ENCODE measurements around the gene CST6. TPM values are rescaled to one million over a fixed set of nuclear protein-coding genes. Genes with fewer than 3 reads are reported as not detected.

CST6 gene
- total and polyA plus RNA-seq, 2 of the 13 experiments (the other 11 are each of a cell fraction or from before 2014, with no cell fraction given) = not detected

- no peak for TF ChIP-seq ZNF839 (CRISPR knock-in tag; IDR thresholded peaks at IDR 0.05; ENCODE audit: borderline replicate concordance)
- peak; percentile 22; the same call in 1 of the 2 replicates for TF ChIP-seq EED (CRISPR knock-in tag; IDR thresholded peaks at IDR 0.05)
- no peak for TF ChIP-seq CCAR2 (optimal IDR thresholded peaks at IDR 0.05; ENCODE audit: low read depth, low read length)
- TF ChIP-seq ZNF776 (CRISPR knock-in tag; IDR thresholded peaks at IDR 0.05) = no peak; the same call in 1 of the 2 replicates
- TF ChIP-seq MIXL1 (CRISPR knock-in tag; IDR thresholded peaks at IDR 0.05) = no peak
- TF ChIP-seq ZNF589 (CRISPR knock-in tag; conservative IDR thresholded peaks at IDR 0.05) = peak; percentile 84; the same call in 1 of the 2 replicates
- TF ChIP-seq PHF5A (CRISPR knock-in tag; IDR thresholded peaks at IDR 0.05; ENCODE audit: low read depth, unreplicated experiment) = no peak
- TF ChIP-seq PCBP1 (IDR thresholded peaks at IDR 0.05; ENCODE audit: borderline replicate concordance, low read depth, low read length) = 0 out of 2 replicates have a peak, but pooled peaks have one; percentile 43
- TF ChIP-seq HHEX (CRISPR knock-in tag; IDR thresholded peaks at IDR 0.05) = no peak
- peak; percentile 26; the same call in 1 of the 2 replicates for TF ChIP-seq DMTF1 (CRISPR knock-in tag; IDR thresholded peaks at IDR 0.05)
- TF ChIP-seq MYNN (CRISPR knock-in tag; IDR thresholded peaks at IDR 0.05; ENCODE audit: low read depth) = no peak; the same call in 1 of the 2 replicates
- no peak for TF ChIP-seq GTF2F1 (IDR thresholded peaks at IDR 0.05; ENCODE audit: low read length)
- peak; percentile 14; the same call in 1 of the 2 replicates for TF ChIP-seq MIER2 (CRISPR knock-in tag; IDR thresholded peaks at IDR 0.05)
- TF ChIP-seq ZSCAN5A (CRISPR knock-in tag; IDR thresholded peaks at IDR 0.05; ENCODE audit: borderline replicate concordance) = 0 out of 2 replicates have a peak, but pooled peaks have one; percentile 42
- no peak for TF ChIP-seq ZNF232 (CRISPR knock-in tag; IDR thresholded peaks at IDR 0.05; ENCODE audit: borderline replicate concordance)
- TF ChIP-seq ZNF234 (CRISPR knock-in tag; conservative IDR thresholded peaks at IDR 0.05) = no peak
- no peak for TF ChIP-seq KLF15 (CRISPR knock-in tag; IDR thresholded peaks at IDR 0.05; ENCODE audit: borderline replicate concordance)
- TF ChIP-seq RFX1 (IDR thresholded peaks at IDR 0.05) = peak; percentile 55; the same call in 1 of the 2 replicates
- no peak for TF ChIP-seq ZFP36 (IDR thresholded peaks at IDR 0.05; ENCODE audit: borderline replicate concordance, low read depth, low read length, partially characterized antibody)
- peak; percentile 42; the same call in 1 of the 2 replicates for TF ChIP-seq ZNF354B (CRISPR knock-in tag; IDR thresholded peaks at IDR 0.05)
- TF ChIP-seq MEIS1 (CRISPR knock-in tag; IDR thresholded peaks at IDR 0.05; ENCODE audit: borderline replicate concordance) = peak; percentile 73; the same call in 1 of the 2 replicates
- peak; percentile 100 for TF ChIP-seq ELF1 (CRISPR knock-in tag; IDR thresholded peaks at IDR 0.05)
- TF ChIP-seq, protein P1, sequence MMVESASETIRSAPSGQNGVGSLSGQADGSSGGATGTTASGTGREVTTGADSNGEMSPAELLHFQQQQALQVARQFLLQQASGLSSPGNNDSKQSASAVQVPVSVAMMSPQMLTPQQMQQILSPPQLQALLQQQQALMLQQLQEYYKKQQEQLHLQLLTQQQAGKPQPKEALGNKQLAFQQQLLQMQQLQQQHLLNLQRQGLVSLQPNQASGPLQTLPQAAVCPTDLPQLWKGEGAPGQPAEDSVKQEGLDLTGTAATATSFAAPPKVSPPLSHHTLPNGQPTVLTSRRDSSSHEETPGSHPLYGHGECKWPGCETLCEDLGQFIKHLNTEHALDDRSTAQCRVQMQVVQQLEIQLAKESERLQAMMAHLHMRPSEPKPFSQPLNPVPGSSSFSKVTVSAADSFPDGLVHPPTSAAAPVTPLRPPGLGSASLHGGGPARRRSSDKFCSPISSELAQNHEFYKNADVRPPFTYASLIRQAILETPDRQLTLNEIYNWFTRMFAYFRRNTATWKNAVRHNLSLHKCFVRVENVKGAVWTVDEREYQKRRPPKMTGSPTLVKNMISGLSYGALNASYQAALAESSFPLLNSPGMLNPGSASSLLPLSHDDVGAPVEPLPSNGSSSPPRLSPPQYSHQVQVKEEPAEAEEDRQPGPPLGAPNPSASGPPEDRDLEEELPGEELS (CRISPR knock-in tag; IDR thresholded peaks at IDR 0.05) = peak; percentile 60
Observed at GRCh38 chr11:66051766-66052663, 40.2 kb downstream of the CST6 start, which contains the start of gene SF3B2 (continued).

Measured in HepG2 (cell line).